Hepatocyte (in vitro differentiated cells): Measurements from ENCODE around the gene FSD1. TPM values are rescaled to one million over a fixed set of nuclear protein-coding genes. Genes with fewer than 3 reads are reported as not detected.

Source experiments
- DNase-seq: peaks from one replicate; pipeline ENCODE4 v3.0.0-alpha.2; 2016; ENCODE audit warnings: low spot score
- H2AFZ ChIP-seq: fragments of 200-600 bp; sonication (generic); 2 replicates; pipeline ENCODE4 v1.6.0; 2016; ENCODE audit warnings: antibody characterized with exemption, mild to moderate bottlenecking
- H3K27ac ChIP-seq: fragments of 200-600 bp; sonication (generic); 2 replicates; pipeline ENCODE4 v1.5.1; 2016; ENCODE audit warnings: mild to moderate bottlenecking
- H3K27me3 ChIP-seq: fragments of 200-600 bp; sonication (generic); 2 replicates; pipeline ENCODE4 v1.6.1; 2016
- H3K36me3 ChIP-seq: fragments of 200-600 bp; sonication (generic); replicated peaks from 2 replicates; pipeline ENCODE4 v1.5.1; 2016; ENCODE audit warnings: low read depth; ENCODE audit not compliant: insufficient read depth
- H3K4me1 ChIP-seq: fragments of 200-600 bp; sonication (generic); 2 replicates; pipeline ENCODE4 v1.5.1; 2016; ENCODE audit warnings: mild to moderate bottlenecking, moderate library complexity; ENCODE audit not compliant: insufficient read depth
- H3K4me2 ChIP-seq: fragments of 200-600 bp; sonication (generic); 2 replicates; pipeline ENCODE4 v1.6.0; 2016
- H3K4me3 ChIP-seq: fragments of 200-600 bp; sonication (generic); 2 replicates; pipeline ENCODE4 v1.5.1; 2016; ENCODE audit warnings: mild to moderate bottlenecking
- H3K79me2 ChIP-seq: fragments of 200-600 bp; sonication (generic); 2 replicates; pipeline ENCODE4 v1.6.0; 2017; ENCODE audit warnings: mild to moderate bottlenecking
- H3K9me2 ChIP-seq: fragments of 200-600 bp; sonication (generic); replicated peaks from 2 replicates; pipeline ENCODE4 v1.6.0; 2017; ENCODE audit warnings: mild to moderate bottlenecking; ENCODE audit not compliant: insufficient read depth
- H3K9me3 ChIP-seq: fragments of 200-600 bp; sonication (generic); 2 replicates; pipeline ENCODE4 v1.5.1; 2016; ENCODE audit warnings: low read depth, mild to moderate bottlenecking
- H4K20me1 ChIP-seq: fragments of 200-600 bp; sonication (generic); 2 replicates; pipeline ENCODE4 v1.6.0; 2016; ENCODE audit warnings: mild to moderate bottlenecking; ENCODE audit not compliant: insufficient read depth, poor library complexity, severe bottlenecking
- EZH2 ChIP-seq: fragments of 200-600 bp; sonication (generic); IDR thresholded peaks from 2 replicates; pipeline ENCODE4 v1.6.1; 2016; ENCODE audit warnings: antibody characterized with exemption, mild to moderate bottlenecking, borderline replicate concordance
- EZH2phosphoT487 ChIP-seq: fragments of 200-600 bp; sonication (generic); IDR thresholded peaks from one replicate; pipeline ENCODE4 v1.6.1; 2018; ENCODE audit warnings: antibody characterized with exemption, mild to moderate bottlenecking, low read depth, moderate library complexity; ENCODE audit not compliant: unreplicated experiment, severe bottlenecking
- WGBS: methylation state at CpG from one replicate; pipeline ENCODE4 v1.1.6; 2016; ENCODE audit warnings: low lambda C conversion rate; ENCODE audit errors: missing lambda C conversion rate; 5-methylcytosine and 5-hydroxymethylcytosine counted together
- polyA plus RNA-seq: library from polyadenylated mRNA; unstranded; fragments of >200 nt; fragmentation: Nextera tagmentation; extraction: Ambion mirVana; gene quantifications from 2 replicates; pipeline ENCODE4 v1.2.1, GENCODE V29; 2016
- total RNA-seq: library from RNA; depleted of rRNA; stranded (reverse); fragments of >200 nt; gene quantifications from 2 replicates; pipeline ENCODE4 v1.2.3, GENCODE V29; 2014
- TF ChIP-seq, protein P1 (sequence below): fragments of 200-600 bp; sonication (generic); IDR thresholded peaks from 2 replicates; pipeline ENCODE4 v1.5.1; 2016; ENCODE audit warnings: antibody characterized with exemption, mild to moderate bottlenecking; ENCODE audit not compliant: poor library complexity

FSD1 gene
- total RNA-seq, result 1.2 and 6.3 TPM in 2 replicates
- 2.4 and 2.8 TPM in 2 replicates for polyA plus RNA-seq

DNA sequence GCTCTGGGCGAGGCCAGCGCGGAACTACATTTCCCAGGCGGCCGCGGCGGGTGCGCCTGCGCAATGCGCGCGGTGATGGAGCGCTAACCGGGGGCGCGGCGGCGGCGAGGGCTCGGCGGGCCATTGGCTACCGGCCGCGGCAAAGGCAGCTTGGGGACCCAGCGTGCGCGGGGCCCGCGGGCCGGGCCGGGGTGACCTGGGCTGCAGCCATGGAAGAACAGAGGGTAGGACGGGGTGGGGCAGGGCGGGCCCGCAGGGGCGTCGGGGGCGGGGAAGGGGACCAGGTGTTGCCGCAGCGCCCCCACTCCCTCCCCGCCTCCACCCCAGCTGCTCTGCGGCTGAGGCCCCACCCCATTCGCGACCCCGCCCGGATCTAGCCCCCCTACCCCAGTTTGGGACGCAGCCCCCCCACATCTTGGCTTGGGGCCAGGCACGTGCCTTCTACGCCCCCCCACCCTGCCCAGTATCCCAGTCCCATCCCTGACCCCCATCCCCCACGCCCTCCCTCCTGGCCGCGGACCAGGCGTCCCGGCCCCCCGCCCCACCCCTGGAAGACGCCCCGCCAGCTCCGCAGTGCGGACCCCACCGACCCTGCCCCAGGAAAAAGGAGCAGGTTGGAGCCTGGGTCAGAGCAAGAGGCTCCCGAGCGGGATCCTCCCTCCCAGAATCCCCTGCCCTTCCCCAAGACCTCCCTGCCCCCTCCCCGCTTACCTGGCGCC is at the start of gene FSD1:
Gene FSD1, plus strand, starts transcription at position 61 of the 719 bp plus-strand sequence. Its CDS starts 149 bp downstream, at position 210.
- WGBS, result 9% methylated on average over 20 of the region's 63 CpGs
- DNase-seq, result peak; percentile 71
- TF ChIP-seq, protein P1, sequence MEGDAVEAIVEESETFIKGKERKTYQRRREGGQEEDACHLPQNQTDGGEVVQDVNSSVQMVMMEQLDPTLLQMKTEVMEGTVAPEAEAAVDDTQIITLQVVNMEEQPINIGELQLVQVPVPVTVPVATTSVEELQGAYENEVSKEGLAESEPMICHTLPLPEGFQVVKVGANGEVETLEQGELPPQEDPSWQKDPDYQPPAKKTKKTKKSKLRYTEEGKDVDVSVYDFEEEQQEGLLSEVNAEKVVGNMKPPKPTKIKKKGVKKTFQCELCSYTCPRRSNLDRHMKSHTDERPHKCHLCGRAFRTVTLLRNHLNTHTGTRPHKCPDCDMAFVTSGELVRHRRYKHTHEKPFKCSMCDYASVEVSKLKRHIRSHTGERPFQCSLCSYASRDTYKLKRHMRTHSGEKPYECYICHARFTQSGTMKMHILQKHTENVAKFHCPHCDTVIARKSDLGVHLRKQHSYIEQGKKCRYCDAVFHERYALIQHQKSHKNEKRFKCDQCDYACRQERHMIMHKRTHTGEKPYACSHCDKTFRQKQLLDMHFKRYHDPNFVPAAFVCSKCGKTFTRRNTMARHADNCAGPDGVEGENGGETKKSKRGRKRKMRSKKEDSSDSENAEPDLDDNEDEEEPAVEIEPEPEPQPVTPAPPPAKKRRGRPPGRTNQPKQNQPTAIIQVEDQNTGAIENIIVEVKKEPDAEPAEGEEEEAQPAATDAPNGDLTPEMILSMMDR, result no peak
- TF ChIP-seq EZH2 (no peak), EZH2phosphoT487 (no peak)
- Histone ChIP-seq H3K4me2 (peak within 1 kb of the TSS; percentile 79), H3K79me2 (no peaks in the 10 kb centered on the region), H3K36me3 (no peaks in the 10 kb centered on the region), H3K9me2 (no peaks in the 10 kb centered on the region), H4K20me1 (no peaks in the 10 kb centered on the region), H3K27ac (no peak within 1 kb of the TSS), H3K4me1 (no peaks in the 10 kb centered on the region), H3K4me3 (no peak within 1 kb of the TSS), H2AFZ (peak within 1 kb of the TSS; percentile 63), H3K27me3 (no peaks in the 10 kb centered on the region), H3K9me3 (no peaks in the 10 kb centered on the region)

DNA sequence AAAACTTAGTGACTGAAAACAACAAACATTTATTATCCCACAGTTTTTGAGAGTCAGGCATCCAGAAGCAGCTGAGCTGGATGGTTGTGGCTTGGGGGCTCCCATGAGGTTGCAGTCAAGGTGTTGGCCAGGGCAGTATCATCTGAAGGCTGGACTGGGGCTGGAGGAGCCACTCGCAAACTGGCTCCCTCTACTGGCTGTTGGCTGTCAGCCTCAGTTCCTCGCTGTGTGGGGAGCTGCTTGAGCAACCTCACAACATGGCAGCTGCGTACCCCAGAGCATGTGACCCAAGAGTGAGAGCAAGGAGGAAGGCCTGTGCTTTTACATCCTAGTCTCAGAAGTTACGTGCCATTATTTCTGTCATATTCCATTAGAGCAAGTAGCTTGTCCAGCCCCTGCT is 47.8 kb upstream of the FSD1 start:
- no peak for TF ChIP-seq EZH2
- TF ChIP-seq, protein P1, result no peak
- no peak for TF ChIP-seq EZH2phosphoT487
- H3K4me2 ChIP-seq, result no peak overlapping the region
- no peaks in the 10 kb centered on the region for H3K79me2 ChIP-seq
- H3K27ac ChIP-seq, result no peak overlapping the region
- H3K27me3 ChIP-seq, result no peaks in the 10 kb centered on the region
- no peaks in the 10 kb centered on the region for H3K36me3 ChIP-seq
- H3K9me2 ChIP-seq, result no peaks in the 10 kb centered on the region
- H3K4me1 ChIP-seq, result no peaks in the 10 kb centered on the region
- no peak for DNase-seq
- H3K9me3 ChIP-seq, result no peaks in the 10 kb centered on the region
- H3K4me3 ChIP-seq, result no peak overlapping the region
- H4K20me1 ChIP-seq, result no peaks in the 10 kb centered on the region
- 100% methylated on average over 4 of the region's 4 CpGs for WGBS
- H2AFZ ChIP-seq, result no peak overlapping the region

DNA sequence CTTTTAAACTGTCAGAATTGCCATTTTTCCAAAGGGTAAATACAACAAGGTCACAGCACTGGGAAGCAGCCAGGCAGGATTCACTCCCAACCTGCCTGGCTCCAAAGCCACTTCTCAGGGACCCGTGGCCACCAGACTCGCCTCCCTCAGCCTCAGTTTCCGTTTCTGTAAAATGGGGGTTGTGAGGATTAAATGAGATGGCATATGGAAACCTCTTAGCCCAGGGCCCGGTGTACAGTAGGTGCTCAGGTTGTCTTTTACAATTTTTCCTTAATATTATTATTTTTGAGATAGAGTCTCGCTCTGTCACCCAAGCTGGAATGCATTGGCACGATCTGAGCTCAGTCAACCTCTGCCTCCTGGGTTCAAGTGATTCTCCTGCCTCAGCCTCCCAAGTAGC is 47.4 kb upstream of the FSD1 start:
- H3K9me2 ChIP-seq, result no peaks in the 10 kb centered on the region
- H3K36me3 ChIP-seq, result no peaks in the 10 kb centered on the region
- 89% methylated on average over 6 of the region's 6 CpGs for WGBS
- H3K79me2 ChIP-seq, result no peaks in the 10 kb centered on the region
- no peak overlapping the region for H2AFZ ChIP-seq
- no peaks in the 10 kb centered on the region for H3K27me3 ChIP-seq
- no peaks in the 10 kb centered on the region for H3K9me3 ChIP-seq
- no peak overlapping the region for H3K4me3 ChIP-seq
- no peak for DNase-seq
- no peak overlapping the region for H3K27ac ChIP-seq
- H4K20me1 ChIP-seq, result no peaks in the 10 kb centered on the region
- no peak overlapping the region for H3K4me2 ChIP-seq
- no peaks in the 10 kb centered on the region for H3K4me1 ChIP-seq
- TF ChIP-seq EZH2, result no peak
- TF ChIP-seq EZH2phosphoT487, result no peak
- TF ChIP-seq, protein P1, result no peak

DNA sequence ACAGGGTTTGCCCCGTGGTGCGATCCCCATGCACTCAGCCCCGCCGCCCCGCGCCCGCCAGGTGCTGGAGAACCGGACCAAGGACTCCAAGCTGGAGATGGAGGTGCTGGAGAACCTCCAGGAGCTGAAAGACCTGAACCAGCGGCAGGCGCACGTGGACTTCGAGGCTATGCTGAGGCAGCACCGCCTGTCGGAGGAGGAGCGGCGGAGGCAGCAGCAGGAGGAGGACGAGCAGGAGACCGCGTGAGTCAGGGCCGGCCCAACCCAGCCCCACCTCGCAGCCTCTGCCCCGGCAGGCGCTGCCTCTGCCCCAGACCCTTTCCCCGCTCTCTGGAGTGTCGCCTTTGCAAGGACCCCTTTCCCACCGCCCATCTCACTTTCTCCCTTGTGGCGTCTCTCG is 46.2 kb upstream of the FSD1 start:
- H2AFZ ChIP-seq, result no peak overlapping the region
- no peaks in the 10 kb centered on the region for H3K27me3 ChIP-seq
- no peak overlapping the region for H3K4me3 ChIP-seq
- H3K4me2 ChIP-seq, result no peak overlapping the region
- no peaks in the 10 kb centered on the region for H3K36me3 ChIP-seq
- WGBS, result 98% methylated on average over 20 of the region's 28 CpGs
- H3K27ac ChIP-seq, result no peak overlapping the region
- no peaks in the 10 kb centered on the region for H3K4me1 ChIP-seq
- H3K9me2 ChIP-seq, result no peaks in the 10 kb centered on the region
- H4K20me1 ChIP-seq, result no peaks in the 10 kb centered on the region
- TF ChIP-seq, protein P1, result no peak
- no peak for TF ChIP-seq EZH2phosphoT487
- TF ChIP-seq EZH2, result no peak
- no peaks in the 10 kb centered on the region for H3K9me3 ChIP-seq
- no peak for DNase-seq
- no peaks in the 10 kb centered on the region for H3K79me2 ChIP-seq
